Common myeloid progenitor, CD34-positive (primary cell): ENCODE data around the gene OR2F1.

ENCODE experiments used
- CTCF ChIA-PET: fragments of 350-600 bp; sonication (Branson Sonifier 250); formaldehyde crosslinking; loops from one replicate; lab custom pipeline; 2021; ENCODE audit warnings: antibody characterized with exemption; lab: Charles Lee
- POLR2A ChIA-PET: fragments of 350-600 bp; sonication (Branson Sonifier 250); formaldehyde crosslinking; loops from one replicate; lab custom pipeline; 2021; ENCODE audit warnings: antibody characterized with exemption; lab: Charles Lee
- DNase-seq, 3 donors: peaks; one replicate each; pipeline versions ENCODE4 v3.0.0 to v3.0.0-alpha.2; 2013
- H3K27ac ChIP-seq, 2 experiments: 1 replicate in 1 of 2; 2 replicates in 1 of 2; pipeline ENCODE4 v1.7.0; 2013; ENCODE audit warnings: inconsistent platforms in 2 of 2, low read length in 2 of 2, mild to moderate bottlenecking in 2 of 2, low read depth in 1 of 2, moderate library complexity in 1 of 2; ENCODE audit not compliant: severe bottlenecking in 2 of 2, insufficient read depth in 1 of 2, poor library complexity in 1 of 2
- H3K27me3 ChIP-seq, 5 experiments: replicated peaks in 2 of 5; 1 replicate in 3 of 5; 2 replicates in 2 of 5; pipeline versions ENCODE4 v1.6.1 to v1.7.0; 2013; ENCODE audit warnings: low read length in 4 of 5, mild to moderate bottlenecking in 2 of 5, moderate library complexity in 2 of 5, inconsistent platforms in 1 of 5; ENCODE audit not compliant: insufficient read depth in 5 of 5, control insufficient read depth in 4 of 5
- H3K36me3 ChIP-seq, 4 experiments: 1 replicate in 2 of 4; 2 replicates in 2 of 4; pipeline versions ENCODE4 v1.6.1 to v1.7.0; 2013; ENCODE audit warnings: low read length in 3 of 4, control low read depth in 1 of 4, mild to moderate bottlenecking in 1 of 4; ENCODE audit not compliant: control insufficient read depth in 4 of 4, insufficient read depth in 4 of 4
- H3K4me1 ChIP-seq, 4 experiments: 1 replicate in 3 of 4; 2 replicates in 1 of 4; pipeline versions ENCODE4 v1.6.1 to v1.7.1; 2013; ENCODE audit warnings: low read length in 3 of 4, mild to moderate bottlenecking in 3 of 4, control low read depth in 1 of 4, inconsistent platforms in 1 of 4, moderate library complexity in 1 of 4; ENCODE audit not compliant: control insufficient read depth in 4 of 4, insufficient read depth in 4 of 4; ENCODE audit errors: control extremely low read depth in 1 of 4
- H3K4me3 ChIP-seq, 7 experiments: 1 replicate in 4 of 7; 2 replicates in 3 of 7; pipeline versions ENCODE4 v1.5.1 to v1.7.0; 2013; ENCODE audit warnings: mild to moderate bottlenecking in 7 of 7, low read length in 6 of 7, moderate library complexity in 6 of 7, inconsistent platforms in 2 of 7, low read depth in 2 of 7, control low read depth in 1 of 7; ENCODE audit not compliant: insufficient read depth in 4 of 7, control insufficient read depth in 1 of 7; ENCODE audit errors: extremely low read depth in 1 of 7
- H3K9me3 ChIP-seq, 5 experiments: 1 replicate in 4 of 5; 2 replicates in 1 of 5; pipeline versions ENCODE4 v1.6.1 to v1.7.1; 2013; ENCODE audit warnings: low read length in 4 of 5, mild to moderate bottlenecking in 2 of 5, inconsistent platforms in 1 of 5, low read depth in 1 of 5, moderate library complexity in 1 of 5; ENCODE audit not compliant: control insufficient read depth in 4 of 5, insufficient read depth in 2 of 5; ENCODE audit errors: control extremely low read depth in 1 of 5
- WGBS: methylation state at CpG from one replicate; pipeline ENCODE4 v1.1.5; 2013; ENCODE audit not compliant: insufficient coverage; 5-methylcytosine and 5-hydroxymethylcytosine counted together

The OR2F1 gene

GRCh38 chr7:143913945-143914615 is 40.6 kb upstream of the OR2F1 start:
- no peak for DNase-seq
- no CpG with 5 or more reads among the region's 3 CpGs for WGBS
- ChIA-PET POLR2A (no interaction called here), CTCF (no interaction called here)
- no peaks in the 10 kb centered on the region for H3K27me3 ChIP-seq
- no peak overlapping the region for H3K27ac ChIP-seq
- H3K9me3 ChIP-seq: no peaks in the 10 kb centered on the region
- no peak overlapping the region for H3K4me3 ChIP-seq
- H3K36me3 ChIP-seq: no peaks in the 10 kb centered on the region
- no peaks in the 10 kb centered on the region for H3K4me1 ChIP-seq

DNA sequence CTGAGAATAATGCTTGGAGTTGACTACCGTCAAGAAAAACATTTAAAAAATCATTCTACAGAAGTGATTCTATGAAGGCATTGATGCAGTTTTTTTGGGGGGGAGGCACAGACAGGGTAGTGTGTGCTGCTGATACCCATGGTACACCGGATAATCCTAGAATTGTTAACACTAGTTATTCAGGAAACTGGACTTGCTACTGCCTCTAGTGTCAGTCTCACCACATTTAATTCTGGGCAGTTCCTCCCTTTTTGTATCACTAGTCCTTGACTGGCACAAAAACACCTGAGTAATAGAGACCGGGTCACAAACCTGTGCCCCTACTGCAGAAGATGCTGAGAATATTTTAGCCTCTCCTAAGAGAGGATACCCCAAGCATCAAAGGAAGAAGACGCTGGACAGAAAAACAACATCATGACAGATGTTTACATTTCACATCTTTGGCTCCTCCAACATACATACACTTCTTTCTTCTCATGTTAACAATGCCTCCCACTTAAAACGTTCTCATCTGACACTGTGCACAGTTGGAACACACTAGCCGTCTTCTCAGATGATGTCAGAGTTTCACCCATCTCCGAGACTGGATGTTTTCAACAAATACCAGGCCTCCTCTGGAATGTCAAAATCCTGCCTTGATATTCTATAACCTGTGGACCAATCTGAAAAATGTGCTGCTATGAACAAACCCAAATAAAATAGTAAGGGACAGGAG is 39.5 kb upstream of the OR2F1 start:
- no peak for DNase-seq
- no peaks in the 10 kb centered on the region for H3K4me1 ChIP-seq
- H3K36me3 ChIP-seq: no peaks in the 10 kb centered on the region
- ChIA-PET POLR2A (no interaction called here), CTCF (no interaction called here)
- no peaks in the 10 kb centered on the region for H3K9me3 ChIP-seq
- 93% methylated on average over 5 of the region's 7 CpGs for WGBS
- no peak overlapping the region for H3K27ac ChIP-seq
- H3K4me3 ChIP-seq: no peak overlapping the region
- no peaks in the 10 kb centered on the region for H3K27me3 ChIP-seq

GRCh38 chr7:143924851-143925250 is 29.8 kb upstream of the OR2F1 start:
- ChIA-PET CTCF (no interaction called here), POLR2A (no interaction called here)
- no peak for DNase-seq
- Histone ChIP-seq H3K4me1 (no peaks in the 10 kb centered on the region), H3K27ac (no peak overlapping the region), H3K36me3 (no peaks in the 10 kb centered on the region), H3K27me3 (peaks cover 0 to 1% (median 0%) of the 10 kb centered on the region in 5 experiments), H3K9me3 (no peaks in the 10 kb centered on the region), H3K4me3 (no peak overlapping the region)
- WGBS: 100% methylated on average over 1 of the region's 1 CpG

DNA sequence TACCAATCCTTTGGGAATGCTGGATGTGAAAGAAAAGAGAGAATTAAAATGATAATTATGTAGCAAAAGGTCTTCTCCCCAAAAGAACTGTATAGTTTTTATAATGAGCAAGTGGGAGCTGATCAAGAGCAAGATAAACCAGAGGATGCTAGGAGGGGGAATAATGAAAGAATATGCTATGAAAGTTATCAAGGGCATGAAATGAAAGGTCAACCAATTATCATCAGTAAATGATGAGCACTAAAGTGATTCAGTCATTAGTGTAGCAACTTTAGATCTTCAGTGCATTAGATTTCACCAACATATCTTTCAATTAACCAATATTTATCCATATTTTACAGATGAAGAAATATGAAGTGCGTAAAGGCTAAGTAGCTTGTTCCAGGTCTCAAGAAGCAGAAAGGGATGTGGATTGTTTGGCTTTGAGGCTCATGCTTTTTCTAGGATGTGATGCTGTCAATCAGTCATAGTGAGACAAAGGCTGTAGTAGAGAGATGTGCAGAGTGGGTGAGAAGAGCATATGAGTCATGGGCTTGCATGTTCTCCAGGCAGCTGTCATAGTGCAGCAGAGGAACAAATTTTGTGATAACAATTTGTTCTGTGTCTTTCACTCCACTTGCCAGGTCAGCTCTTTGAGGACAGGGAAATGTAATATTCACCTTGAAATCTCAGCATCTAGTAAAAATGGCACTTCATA is 25.3 kb upstream of the OR2F1 start:
- Histone ChIP-seq H3K27me3 (peaks cover 0 to 1% (median 0%) of the 10 kb centered on the region in 5 experiments), H3K4me3 (no peak overlapping the region), H3K4me1 (no peaks in the 10 kb centered on the region), H3K27ac (no peak overlapping the region), H3K9me3 (peaks cover 0 to 3% (median 0%) of the 10 kb centered on the region in 5 experiments), H3K36me3 (no peaks in the 10 kb centered on the region)
- WGBS: 100% methylated on average over 1 of the region's 1 CpG
- ChIA-PET POLR2A (no interaction called here), CTCF (no interaction called here)
- no peak for DNase-seq

DNA sequence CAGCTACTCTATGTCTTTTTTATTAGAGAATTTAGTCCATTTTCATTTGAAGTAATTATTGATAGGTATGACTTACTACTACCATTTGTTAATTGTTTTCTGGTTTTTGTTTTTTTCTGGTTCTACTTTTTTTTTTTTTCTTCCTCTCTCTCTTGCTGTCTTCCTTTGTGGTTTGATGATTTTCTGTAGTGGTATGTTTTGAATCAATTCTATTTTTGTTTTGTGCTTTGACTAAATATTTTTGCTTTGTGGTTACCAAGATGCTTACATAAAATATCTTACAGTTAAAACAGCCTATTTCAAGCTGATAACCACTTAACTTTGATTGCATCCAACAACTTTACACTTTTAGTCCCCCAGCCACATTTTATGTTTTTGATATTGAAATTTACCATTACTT is 22.9 kb upstream of the OR2F1 start:
- Histone ChIP-seq H3K4me3 (no peak overlapping the region), H3K27ac (no peak overlapping the region), H3K9me3 (peaks cover 0 to 3% (median 0%) of the 10 kb centered on the region in 5 experiments), H3K36me3 (no peaks in the 10 kb centered on the region), H3K4me1 (no peaks in the 10 kb centered on the region), H3K27me3 (no peaks in the 10 kb centered on the region)
- DNase-seq: no peak
- ChIA-PET CTCF (no interaction called here), POLR2A (no interaction called here)

GRCh38 chr7:143934526-143935325 is 19.9 kb upstream of the OR2F1 start, which contains the start of gene OR2F2:
TSS of gene OR2F2 (plus strand) at chr7:143935233. CDS start at chr7:143935233, 0 bp downstream.
- Histone ChIP-seq H3K4me3 (no peak within 1 kb of the TSS), H3K36me3 (no peaks in the 10 kb centered on the region), H3K27ac (no peak within 1 kb of the TSS), H3K9me3 (peaks cover 0 to 3% (median 0%) of the 10 kb centered on the region in 5 experiments), H3K27me3 (no peaks in the 10 kb centered on the region), H3K4me1 (no peaks in the 10 kb centered on the region)
- WGBS: 84% methylated on average over 2 of the region's 3 CpGs
- no peak for DNase-seq
- ChIA-PET CTCF (no interaction called here), POLR2A (no interaction called here)
